Caki2 (cell line): ENCODE data around the gene ULK1. TPM values are rescaled to one million over a fixed set of nuclear protein-coding genes. Genes with fewer than 3 reads are reported as not detected.
"Not testable (repeated sequence)": the region's sequence is repeated elsewhere in the genome, so short reads cannot be mapped to it uniquely, and the experiment has no call there.

Experiments
- DNase-seq: peaks from one replicate; pipeline ENCODE4 v3.0.0-alpha.2; 2015; ENCODE audit warnings: low read depth
- in situ Hi-C: cut with HindIII; loops from 2 replicates; pipeline ENCODE4 v1.10.0; 2016; ENCODE audit warnings: low sequenced_read_pairs, low pct_unique_long_range_greater_than_20kb, mixed read lengths
- total RNA-seq: library from RNA; depleted of rRNA; stranded (reverse); fragments of >200 nt; shearing (Covaris generic); gene quantifications from 2 replicates; pipeline ENCODE4 v1.2.3, GENCODE V29; 2014; ENCODE audit warnings: low replicate concordance

Gene ULK1
- total RNA-seq, 1 experiment from 2014 or later = 3.7 TPM

DNA sequence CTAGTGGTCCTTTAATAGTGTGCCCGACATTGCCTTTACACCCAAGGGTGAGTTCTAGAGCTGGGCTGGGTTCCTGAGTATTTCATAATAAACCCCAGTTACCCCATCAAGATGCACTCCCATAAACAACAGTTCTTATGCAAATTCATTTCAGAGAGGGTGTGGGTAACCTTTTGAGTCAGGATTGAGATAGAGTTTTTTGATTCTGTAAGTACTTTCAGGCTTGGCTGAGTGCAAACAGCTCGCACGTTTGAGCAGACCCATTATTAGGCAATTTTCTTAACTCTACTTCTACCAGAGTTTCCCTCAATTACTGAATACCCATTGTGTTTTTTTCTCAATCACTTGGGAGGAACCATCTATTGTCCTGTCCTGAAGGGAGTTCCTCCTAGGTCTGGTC is 16.0 kb upstream of the ULK1 start:
- not testable (repeated sequence) for DNase-seq

DNA sequence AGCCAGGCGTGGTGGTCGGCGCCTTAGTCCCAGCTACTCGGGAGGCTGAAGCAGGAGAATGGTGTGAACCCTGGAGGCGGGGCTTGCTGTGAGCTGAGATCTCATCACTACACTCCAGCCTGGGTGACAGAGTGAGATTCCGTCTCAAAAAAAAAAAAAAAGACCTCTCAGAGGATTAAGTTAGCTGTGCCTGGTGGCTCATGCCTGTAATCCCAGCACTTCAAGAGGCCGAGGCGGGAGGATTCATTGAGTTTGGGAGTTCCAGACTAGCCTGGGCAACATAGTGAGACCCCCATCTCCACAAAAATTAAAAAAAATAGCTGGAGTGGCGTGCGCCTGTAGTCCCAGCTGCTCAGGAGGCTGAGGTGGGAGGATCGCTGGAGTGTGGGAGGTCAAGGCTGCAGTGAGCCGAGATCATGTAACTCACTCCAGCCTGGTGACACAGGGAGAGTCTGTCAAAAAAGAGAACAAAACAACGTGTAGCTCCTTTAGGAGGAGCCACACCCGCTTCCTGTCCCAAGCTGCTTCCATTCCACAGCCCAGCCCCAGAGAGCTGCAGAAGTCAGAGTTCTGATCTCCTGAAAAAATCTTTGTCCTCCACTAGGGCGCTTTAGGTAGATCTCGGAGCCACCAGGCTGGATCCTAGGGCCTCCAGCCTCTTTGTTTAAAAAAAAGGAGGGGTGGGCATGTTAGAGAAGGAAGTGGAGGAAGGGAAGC is 11.5 kb upstream of the ULK1 start:
- in situ Hi-C loops = no loop called here
- no peak for DNase-seq

More for the DNA sequence above, 16.0 kb upstream of the ULK1 start:
- in situ Hi-C loops = not testable (repeated sequence)

- in situ Hi-C loops = no loop called here
- DNase-seq = no peak
Observed at GRCh38 chr12:131883521-131883900, 10.9 kb upstream of the ULK1 start.

GRCh38 chr12:131885076-131885475 is 9.3 kb upstream of the ULK1 start:
- in situ Hi-C loops, DNase-seq: not testable (repeated sequence)

DNA sequence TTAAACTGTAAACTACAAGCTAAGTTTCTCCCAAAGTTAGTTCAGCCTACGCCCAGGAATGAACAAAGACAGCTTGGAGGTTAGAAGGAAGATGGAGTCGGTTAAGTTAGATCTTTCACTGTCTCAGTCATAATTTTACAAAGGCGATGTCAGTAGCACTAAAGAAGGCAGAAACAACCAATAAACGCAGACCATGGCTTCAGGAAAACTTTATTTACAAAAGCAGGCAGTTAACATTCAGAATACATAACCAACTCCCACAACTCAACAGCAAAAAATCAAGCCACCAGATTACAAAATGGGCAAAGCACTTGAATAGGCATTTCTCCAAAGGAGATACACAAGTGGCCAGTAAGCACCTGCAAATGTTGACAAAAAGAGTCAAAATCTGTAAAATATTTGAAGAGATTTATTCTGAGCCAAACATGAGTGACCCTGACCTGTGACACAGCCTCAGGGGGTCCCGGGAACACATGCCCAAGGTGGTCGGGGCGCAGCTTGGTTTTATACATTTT is 8.8 kb upstream of the ULK1 start:
- DNase-seq = no peak
- in situ Hi-C loops = no loop called here

GRCh38 chr12:131891722-131892121 is 2.7 kb upstream of the ULK1 start:
- in situ Hi-C loops, DNase-seq: not testable (repeated sequence)

DNA sequence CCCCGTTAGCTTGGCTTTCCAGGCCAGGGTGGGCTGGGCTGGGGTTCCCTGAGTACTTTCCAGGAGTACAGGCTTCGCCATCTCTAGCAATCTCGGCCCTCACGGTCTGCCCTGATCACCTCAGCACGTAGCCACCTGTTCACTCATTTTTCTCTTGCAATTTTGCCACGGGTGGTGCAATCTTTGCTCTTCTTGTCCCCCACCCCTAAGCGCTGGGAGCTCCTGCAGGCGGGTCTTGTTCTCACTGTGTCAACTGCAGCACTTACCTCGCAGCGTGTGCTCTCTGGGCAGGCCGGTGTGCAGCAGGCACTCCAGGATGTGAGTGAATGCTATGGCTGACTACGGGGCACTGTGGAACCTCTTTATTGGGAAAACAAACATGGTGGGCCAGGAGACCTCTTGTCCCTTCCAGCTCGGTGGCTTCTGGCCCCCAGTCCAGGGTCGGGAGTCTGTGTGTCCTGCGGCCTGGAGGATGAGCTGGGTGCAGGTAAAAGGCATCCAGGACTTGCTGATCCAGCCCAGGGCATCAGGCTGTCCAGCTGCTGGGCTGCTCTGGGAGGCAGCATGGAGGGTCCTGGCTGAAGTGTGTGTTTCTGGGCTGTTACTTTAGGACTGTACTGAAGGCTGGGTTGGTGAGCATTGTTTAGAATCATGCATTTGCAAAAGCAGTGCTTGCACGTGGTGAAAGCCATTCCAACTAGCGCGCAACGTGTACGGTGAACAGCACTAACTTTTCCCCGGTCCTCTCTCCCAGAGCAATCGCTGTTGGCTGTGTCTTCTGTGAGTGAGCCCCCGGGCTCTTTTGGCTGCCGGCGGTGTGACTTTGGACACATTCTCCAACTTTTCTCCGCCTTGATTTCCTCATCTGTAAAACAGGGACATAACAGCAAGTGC is 1.5 kb upstream of the ULK1 start:
- in situ Hi-C loops = no loop called here
- DNase-seq = no peak

- in situ Hi-C loops = no loop called here
Observed at GRCh38 chr12:131893605-131894312, 663 bp upstream of the ULK1 start.

DNA sequence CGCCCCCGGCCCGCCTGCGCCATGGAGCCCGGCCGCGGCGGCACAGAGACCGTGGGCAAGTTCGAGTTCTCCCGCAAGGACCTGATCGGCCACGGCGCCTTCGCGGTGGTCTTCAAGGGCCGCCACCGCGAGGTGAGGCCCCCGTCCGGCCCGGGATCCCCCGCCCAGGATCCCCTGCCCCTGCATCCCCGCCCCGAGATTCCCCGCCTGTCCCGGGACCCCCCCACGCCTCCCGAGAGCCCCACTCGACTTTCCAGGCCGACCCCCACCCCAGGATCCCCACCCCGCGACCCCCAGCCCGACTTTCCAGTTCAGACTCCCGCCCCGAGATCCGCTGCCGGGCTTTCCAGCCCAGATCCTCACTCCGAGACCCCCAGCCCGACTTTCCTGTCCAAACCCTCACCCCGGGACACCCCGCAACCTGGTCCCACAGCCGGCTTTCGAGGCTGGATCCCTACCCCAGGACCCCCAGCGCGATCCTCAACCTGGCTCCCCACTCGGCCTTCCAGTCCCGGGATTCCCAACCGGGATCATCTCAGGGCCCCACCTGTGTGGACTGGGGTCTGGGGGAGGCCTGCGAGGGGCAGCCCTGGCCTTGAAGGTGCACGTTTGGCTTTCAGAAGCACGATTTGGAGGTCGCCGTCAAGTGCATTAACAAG is 688 bp downstream of the ULK1 start:
- in situ Hi-C loops = no loop called here
- no peak for DNase-seq

More at GRCh38 chr12:131893605-131894312, 663 bp upstream of the ULK1 start:
- no peak for DNase-seq

DNA sequence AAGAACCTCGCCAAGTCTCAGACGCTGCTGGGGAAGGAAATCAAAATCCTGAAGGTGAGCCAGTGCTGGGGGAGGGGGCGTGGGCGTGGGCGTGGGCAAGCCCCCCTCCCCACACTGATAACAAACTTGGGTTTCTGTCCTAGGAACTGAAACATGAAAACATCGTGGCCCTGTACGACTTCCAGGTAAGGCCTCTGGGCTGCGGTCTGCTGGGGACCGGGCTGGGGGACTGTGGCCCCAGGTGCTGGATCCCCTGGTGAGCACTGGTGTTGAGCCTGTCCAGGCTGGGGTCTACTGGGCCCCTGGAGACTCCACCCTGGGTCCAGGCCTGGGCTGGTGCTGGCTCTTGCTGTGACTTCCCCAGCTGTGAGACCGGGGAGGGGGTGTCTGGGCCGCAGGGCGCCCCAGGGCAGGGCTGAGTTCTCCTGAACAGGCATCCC is 1.2 kb downstream of the ULK1 start:
- in situ Hi-C loops = no loop called here
- DNase-seq = no peak

GRCh38 chr12:131896080-131896810 is 1.8 kb downstream of the ULK1 start:
- DNase-seq = peak; percentile 94
- in situ Hi-C loops = no loop called here

DNA sequence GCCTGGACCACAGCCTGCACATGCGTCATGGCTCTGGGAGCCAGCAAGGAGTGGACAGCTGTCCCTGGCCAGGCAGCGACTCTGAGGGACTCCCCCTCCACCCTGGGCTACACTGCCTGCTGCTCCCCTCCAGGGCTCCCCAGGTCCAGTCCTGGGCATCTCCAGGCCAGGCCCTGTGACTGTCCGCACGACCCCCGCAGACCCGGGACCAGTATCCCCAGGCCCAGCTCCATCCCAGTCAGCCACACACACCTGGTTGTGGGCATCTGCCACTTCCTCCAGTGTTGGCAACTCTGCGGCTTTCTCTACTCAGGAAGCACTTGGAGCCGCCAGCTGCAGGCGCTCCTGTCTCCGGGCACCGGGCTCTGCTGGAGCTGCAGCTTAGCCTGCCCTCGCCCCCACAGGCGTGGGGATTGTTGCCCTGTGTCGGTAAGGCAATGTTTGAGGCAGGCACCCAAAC is 2.4 kb downstream of the ULK1 start:
- in situ Hi-C loops = no loop called here
- no peak for DNase-seq

GRCh38 chr12:131897276-131897675 is 2.9 kb downstream of the ULK1 start:
- no peak for DNase-seq
- in situ Hi-C loops = no loop called here

GRCh38 chr12:131897875-131898274 is 3.5 kb downstream of the ULK1 start:
- DNase-seq = no peak
- in situ Hi-C loops = no loop called here

GRCh38 chr12:131900397-131900796 is 6.0 kb downstream of the ULK1 start:
- in situ Hi-C loops = no loop called here
- no peak for DNase-seq

- no peak for DNase-seq
Observed at GRCh38 chr12:131901431-131902331, 7.3 kb downstream of the ULK1 start.

More at GRCh38 chr12:131901431-131902331, 7.3 kb downstream of the ULK1 start:
- in situ Hi-C loops = no loop called here
